Heart left ventricle (tissue), 13 donors: Measurements from ENCODE around the gene RNASE4.

Source experiments
- CTCF ChIP-seq, 12 donors: fragments of 200-600 bp; sonication (generic) in 4 of 12; IDR thresholded peaks; one replicate each; pipeline versions ENCODE4 v1.5.0 to v1.8.0; 2018 to 2022; ENCODE audit warnings: antibody characterized with exemption in 12 of 12, mild to moderate bottlenecking in 5 of 12
- POLR2A ChIP-seq, 2 donors: fragments of 450-650 bp; IDR thresholded peaks; one replicate each; pipeline ENCODE4 v1.6.1; 2017; ENCODE audit warnings: antibody characterized with exemption in 2 of 2, mild to moderate bottlenecking in 2 of 2, moderate library complexity in 2 of 2
- donor health status: ischemic (EF 13 %, LVEDD 7.1; RV severe dilation, severe dysfunction).
- donor health status: DM: no; HTN: yes; CAD: no.
- donor health status: DM: no; HTN: no; CAD: no.
- donor health status: ischemic (EF 25% LVEDD 6.9; RV normal size, moderate dysfunction).
- donor health status: ischemic (EF 25% LVEDD 5.7; RV mildly dilated, moderate dysfunction).
- donor health status: ischemic (EF 35%, LVEDD 5.7; RV mildly dilated, moderate dysfunction).
- donor health status: nonischemic (EF 11% LVEDD 7.7; RV severe dilation, severe dysfunction).
- donor health status: DM: yes; HTN: yes; CAD: no.
- donor health status: PGD.
- donor health status: ischemic (EF 29% LVEDD 5.4; RV normal size, mild dysfunction).
- donor health status: nonischemic (EF 23%, LVEDD 6.1; RV moderate dilation, normal function).

GRCh38 chr14:20645481-20645880 lies 38.9 kb upstream of the RNASE4 start:
- TF ChIP-seq CTCF (IDR thresholded peaks at IDR 0.05) (no peak), POLR2A (IDR thresholded peaks at IDR 0.05) (no peak)
